ENCODE data around the gene ITPKB. TPM values are rescaled to one million over a fixed set of nuclear protein-coding genes. Genes with fewer than 3 reads are reported as not detected.

Gene ITPKB
- total RNA-seq, 5 donors from 2014 or later (not counting 1 experiment from before 2014, with no cell fraction given), result 153 to 351 (median 179) TPM

GRCh38 chr1:226630592-226630991, 108.5 kb downstream of the ITPKB start:
- Histone ChIP-seq H3K36me3 (ENCODE audit: control insufficient read depth in 2 of 2, extremely low read depth in 1 of 2, insufficient read depth in 1 of 2, low read length in 1 of 2) (peaks cover 5 to 48% of the 10 kb centered on the region in 2 donors), H3K9me3 (no peaks in the 10 kb centered on the region), H3K27ac (ENCODE audit: low read length) (no peak overlapping the region), H3K4me1 (ENCODE audit: control insufficient read depth in 1 of 2, extremely low read depth in 1 of 2, insufficient read depth in 2 of 2, low read length in 2 of 2) (peaks cover 24 to 45% of the 10 kb centered on the region in 2 experiments), H3K4me3 (ENCODE audit: control insufficient read depth in 1 of 2, extremely low read depth in 1 of 2, low read length in 1 of 2) (no peak overlapping the region), H3K27me3 (replicated peaks in 1 of 2; ENCODE audit: control insufficient read depth in 2 of 2, extremely low read depth in 1 of 2, insufficient read depth in 2 of 2, low read length in 1 of 2) (peaks cover 0 to 4% of the 10 kb centered on the region in 2 experiments)
- H3K27ac Mint-ChIP-seq, result peak overlapping the region; percentile 55 to 68
- H3K4me3 Mint-ChIP-seq, result no peak overlapping the region
- no peaks in the 10 kb centered on the region for H3K9me3 Mint-ChIP-seq
- H3K27me3 Mint-ChIP-seq, result peaks cover 0 to 2% of the 10 kb centered on the region in 2 donors
- CTCF ChIA-PET, result interaction anchor here (0.7 to 1.4 kb wide), 3 partner anchors 57 to 196 kb away, joined by 3 to 6 read pairs (median 4); no protein-coding TSS in a partner anchor
- no peak for DNase-seq
- peaks cover 44% of the 10 kb centered on the region for H3K36me3 Mint-ChIP-seq
- POLR2A ChIA-PET, result interaction anchor here in 1 of 2 donors (0.7 kb wide), 1 partner anchor 37 kb away, joined by 7 read pairs; no protein-coding TSS in a partner anchor
- no peak for ATAC-seq (replicated peaks in 1 of 4)
- H3K4me1 Mint-ChIP-seq, result peaks cover 49 to 72% (median 63%) of the 10 kb centered on the region in 3 donors
- WGBS (ENCODE audit: insufficient coverage), result no CpG with 5 or more reads among the region's 3 CpGs

DNA sequence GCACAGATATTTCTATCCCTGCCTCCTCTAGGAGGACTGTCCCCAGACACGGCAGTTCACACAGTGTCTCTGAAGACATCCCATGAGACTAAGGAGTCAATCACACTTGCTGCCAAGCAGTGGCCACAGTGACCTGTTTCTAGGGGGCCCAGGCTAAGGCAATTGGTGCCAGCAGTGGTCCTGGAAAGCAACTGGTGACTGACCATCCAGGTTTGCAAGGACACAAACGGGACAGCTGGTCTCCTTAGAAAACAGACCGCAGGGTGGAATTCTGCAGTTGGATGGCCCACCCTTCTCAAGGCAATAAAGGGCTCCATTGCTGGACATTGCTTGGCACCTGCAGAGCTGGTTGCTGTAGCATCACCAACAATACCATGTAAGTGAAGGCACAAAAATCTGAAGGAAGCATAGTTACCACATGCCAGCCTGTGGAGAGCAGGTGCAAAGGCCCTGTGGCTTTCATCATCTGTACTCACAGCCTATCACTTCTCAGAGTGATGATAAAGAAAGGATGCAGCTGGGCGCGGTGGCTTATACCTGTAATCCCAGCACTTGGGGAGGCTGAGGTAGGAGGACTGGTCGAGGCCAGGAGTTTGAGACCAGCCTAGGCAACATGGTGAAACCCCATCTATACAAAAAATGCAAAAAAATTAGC, 109.1 kb downstream of the ITPKB start:
- Histone ChIP-seq H3K27me3 (replicated peaks in 1 of 2; ENCODE audit: control insufficient read depth in 2 of 2, extremely low read depth in 1 of 2, insufficient read depth in 2 of 2, low read length in 1 of 2) (peaks cover 0 to 9% of the 10 kb centered on the region in 2 experiments), H3K4me1 (ENCODE audit: control insufficient read depth in 1 of 2, extremely low read depth in 1 of 2, insufficient read depth in 2 of 2, low read length in 2 of 2) (peaks cover 20 to 39% of the 10 kb centered on the region in 2 experiments), H3K4me3 (ENCODE audit: control insufficient read depth in 1 of 2, extremely low read depth in 1 of 2, low read length in 1 of 2) (no peak overlapping the region), H3K9me3 (no peaks in the 10 kb centered on the region), H3K27ac (ENCODE audit: low read length) (no peak overlapping the region), H3K36me3 (ENCODE audit: control insufficient read depth in 2 of 2, extremely low read depth in 1 of 2, insufficient read depth in 1 of 2, low read length in 1 of 2) (peaks cover 5 to 44% of the 10 kb centered on the region in 2 donors)
- H3K4me3 Mint-ChIP-seq, result no peak overlapping the region
- no peaks in the 10 kb centered on the region for H3K9me3 Mint-ChIP-seq
- H3K4me1 Mint-ChIP-seq, result peaks cover 44 to 71% (median 57%) of the 10 kb centered on the region in 3 donors
- no peak for ATAC-seq (replicated peaks in 1 of 4)
- CTCF ChIA-PET, result interaction anchor here in 1 of 2 donors (1.2 kb wide), 1 partner anchor 197 kb away, joined by 6 read pairs; no protein-coding TSS in a partner anchor
- WGBS (ENCODE audit: insufficient coverage), result 98% methylated on average over 3 of the region's 6 CpGs
- peaks cover 39% of the 10 kb centered on the region for H3K36me3 Mint-ChIP-seq
- H3K27me3 Mint-ChIP-seq, result peaks cover 0 to 2% of the 10 kb centered on the region in 2 donors
- H3K27ac Mint-ChIP-seq, result peak overlapping the region in 1 of 2 donors; percentile 68
- POLR2A ChIA-PET, result interaction anchor here in 1 of 2 donors (0.7 kb wide), 1 partner anchor 38 kb away, joined by 7 read pairs; no protein-coding TSS in a partner anchor
- no peak for DNase-seq

DNA sequence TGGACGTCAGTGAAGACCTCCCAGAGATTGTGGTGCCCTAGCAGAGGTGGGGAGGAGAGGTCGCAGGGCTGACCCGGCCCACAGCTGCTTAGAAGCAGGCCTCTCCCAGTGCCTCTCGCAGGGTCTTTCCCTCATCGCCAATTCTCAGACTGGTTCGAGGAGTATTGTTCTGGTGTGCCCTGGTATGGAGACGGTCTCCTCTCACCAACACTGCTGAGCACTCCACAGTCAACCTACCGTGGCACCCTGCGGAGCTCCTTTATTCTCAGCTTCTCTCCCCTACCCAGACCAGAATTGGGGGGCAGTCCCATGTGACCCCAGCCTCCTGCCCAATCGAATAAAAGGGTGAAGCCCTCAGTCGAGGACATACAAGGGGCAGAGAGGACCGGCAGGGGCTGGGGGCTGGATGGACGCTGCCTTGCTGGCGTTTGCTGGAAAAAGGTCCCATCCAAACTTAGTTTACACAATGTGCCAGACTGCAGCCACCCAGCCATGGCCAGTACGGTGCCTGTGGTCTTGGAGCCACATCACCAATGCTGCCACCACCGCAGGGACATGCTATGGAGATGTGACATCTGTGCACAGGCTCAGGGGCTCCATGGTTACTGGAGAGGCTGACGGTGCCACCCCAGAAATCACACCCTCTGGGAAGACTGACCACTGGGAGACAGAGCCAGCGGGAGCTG, 109.7 kb downstream of the ITPKB start:
- no peak overlapping the region for H3K4me3 Mint-ChIP-seq
- peaks cover 0 to 2% of the 10 kb centered on the region in 2 donors for H3K27me3 Mint-ChIP-seq
- Histone ChIP-seq H3K36me3 (ENCODE audit: control insufficient read depth in 2 of 2, extremely low read depth in 1 of 2, insufficient read depth in 1 of 2, low read length in 1 of 2) (peaks cover 5 to 40% of the 10 kb centered on the region in 2 donors), H3K27me3 (replicated peaks in 1 of 2; ENCODE audit: control insufficient read depth in 2 of 2, extremely low read depth in 1 of 2, insufficient read depth in 2 of 2, low read length in 1 of 2) (peaks cover 0 to 9% of the 10 kb centered on the region in 2 experiments), H3K4me1 (ENCODE audit: control insufficient read depth in 1 of 2, extremely low read depth in 1 of 2, insufficient read depth in 2 of 2, low read length in 2 of 2) (peaks cover 18 to 33% of the 10 kb centered on the region in 2 experiments), H3K27ac (ENCODE audit: low read length) (no peak overlapping the region), H3K9me3 (no peaks in the 10 kb centered on the region), H3K4me3 (ENCODE audit: control insufficient read depth in 1 of 2, extremely low read depth in 1 of 2, low read length in 1 of 2) (no peak overlapping the region)
- peak overlapping the region in 1 of 2 donors; percentile 67 for H3K27ac Mint-ChIP-seq
- peaks cover 38 to 64% (median 51%) of the 10 kb centered on the region in 3 donors for H3K4me1 Mint-ChIP-seq
- H3K9me3 Mint-ChIP-seq, result no peaks in the 10 kb centered on the region
- ATAC-seq (replicated peaks in 1 of 4), result no peak
- 95% methylated on average over 11 of the region's 18 CpGs for WGBS (ENCODE audit: insufficient coverage)
- DNase-seq, result no peak
- CTCF ChIA-PET, result interaction anchor here in 1 of 2 donors (1.1 to 1.6 kb wide), 3 partner anchors 58 to 199 kb away, joined by 3 to 4 read pairs (median 4); no protein-coding TSS in a partner anchor
- POLR2A ChIA-PET, result no interaction called here
- H3K36me3 Mint-ChIP-seq, result peaks cover 36% of the 10 kb centered on the region

- no peak overlapping the region for H3K4me3 ChIP-seq (ENCODE audit: control insufficient read depth in 1 of 2, extremely low read depth in 1 of 2, low read length in 1 of 2)
- peaks cover 16 to 26% of the 10 kb centered on the region in 2 experiments for H3K4me1 ChIP-seq (ENCODE audit: control insufficient read depth in 1 of 2, extremely low read depth in 1 of 2, insufficient read depth in 2 of 2, low read length in 2 of 2)
- Mint-ChIP-seq H3K9me3 (no peaks in the 10 kb centered on the region), H3K36me3 (peaks cover 33% of the 10 kb centered on the region), H3K27me3 (peaks cover 0 to 2% of the 10 kb centered on the region in 2 donors), H3K27ac (peak overlapping the region; percentile 8 to 64), H3K4me1 (peaks cover 34 to 57% (median 45%) of the 10 kb centered on the region in 3 donors), H3K4me3 (no peak overlapping the region)
- H3K9me3 ChIP-seq, result no peaks in the 10 kb centered on the region
- peaks cover 5 to 34% of the 10 kb centered on the region in 2 donors for H3K36me3 ChIP-seq (ENCODE audit: control insufficient read depth in 2 of 2, extremely low read depth in 1 of 2, insufficient read depth in 1 of 2, low read length in 1 of 2)
- ChIA-PET CTCF (interaction anchor here in 1 of 2 donors (1.1 to 1.6 kb wide), 3 partner anchors 59 to 199 kb away, joined by 3 to 4 read pairs (median 4); no protein-coding TSS in a partner anchor), POLR2A (interaction anchor here in 1 of 2 donors (0.6 kb wide), 2 partner anchors 12 to 54 kb away, joined by 3 read pairs; no protein-coding TSS in a partner anchor)
- ATAC-seq (replicated peaks in 1 of 4) (no peak), DNase-seq (no peak)
- peaks cover 0 to 9% of the 10 kb centered on the region in 2 experiments for H3K27me3 ChIP-seq (replicated peaks in 1 of 2; ENCODE audit: control insufficient read depth in 2 of 2, extremely low read depth in 1 of 2, insufficient read depth in 2 of 2, low read length in 1 of 2)
- WGBS (ENCODE audit: insufficient coverage), result 98% methylated on average over 6 of the region's 10 CpGs
- H3K27ac ChIP-seq (ENCODE audit: low read length), result no peak overlapping the region
Observed at GRCh38 chr1:226628612-226629155, 110.4 kb downstream of the ITPKB start.

DNA sequence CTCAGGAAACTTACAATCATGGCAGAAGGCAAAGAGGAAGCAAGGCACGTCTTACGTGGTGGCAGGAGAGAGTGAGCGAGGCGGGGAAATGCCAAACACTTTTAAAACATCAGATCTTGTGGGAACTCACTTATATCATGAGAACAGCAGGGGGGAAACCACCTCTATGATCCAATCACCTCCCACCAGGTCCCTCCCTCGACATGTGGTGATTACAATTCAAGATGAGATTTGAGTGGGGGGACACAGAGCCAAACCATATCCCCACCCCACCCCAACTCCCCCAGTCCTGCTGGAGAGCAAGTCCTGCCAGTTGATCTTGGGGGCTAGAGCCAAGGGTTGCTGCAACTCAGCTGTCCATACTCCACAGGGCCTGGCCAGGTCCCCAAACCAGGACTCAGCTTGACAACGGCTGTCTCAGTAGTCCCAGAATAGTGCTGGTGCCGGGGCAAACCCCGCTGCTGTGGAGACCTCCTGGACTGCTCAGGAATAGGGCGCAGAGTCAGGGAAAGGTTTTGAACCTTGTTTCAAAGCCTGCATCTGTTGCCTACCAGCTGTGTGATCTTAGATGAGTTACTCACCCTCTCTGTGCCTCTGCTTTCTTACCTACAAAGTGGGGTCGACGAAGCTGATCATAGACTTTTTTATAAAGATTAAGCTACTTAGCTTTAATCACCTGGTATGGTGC, 111.0 kb downstream of the ITPKB start:
- DNase-seq (no peak), ATAC-seq (replicated peaks in 1 of 4) (no peak)
- Histone ChIP-seq H3K4me3 (ENCODE audit: control insufficient read depth in 1 of 2, extremely low read depth in 1 of 2, low read length in 1 of 2) (no peak overlapping the region), H3K4me1 (ENCODE audit: control insufficient read depth in 1 of 2, extremely low read depth in 1 of 2, insufficient read depth in 2 of 2, low read length in 2 of 2) (peaks cover 10 to 20% of the 10 kb centered on the region in 2 experiments), H3K36me3 (ENCODE audit: control insufficient read depth in 2 of 2, extremely low read depth in 1 of 2, insufficient read depth in 1 of 2, low read length in 1 of 2) (peaks cover 5 to 28% of the 10 kb centered on the region in 2 donors), H3K9me3 (no peaks in the 10 kb centered on the region), H3K27ac (ENCODE audit: low read length) (no peak overlapping the region), H3K27me3 (replicated peaks in 1 of 2; ENCODE audit: control insufficient read depth in 2 of 2, extremely low read depth in 1 of 2, insufficient read depth in 2 of 2, low read length in 1 of 2) (peaks cover 0 to 9% of the 10 kb centered on the region in 2 experiments)
- 89% methylated on average over 2 of the region's 11 CpGs for WGBS (ENCODE audit: insufficient coverage)
- peaks cover 27 to 51% (median 39%) of the 10 kb centered on the region in 3 donors for H3K4me1 Mint-ChIP-seq
- POLR2A ChIA-PET, result interaction anchor here in 1 of 2 donors (0.6 kb wide), 2 partner anchors 12 to 55 kb away, joined by 3 read pairs; no protein-coding TSS in a partner anchor
- H3K27me3 Mint-ChIP-seq, result peaks cover 0 to 2% of the 10 kb centered on the region in 2 donors
- CTCF ChIA-PET, result interaction anchor here in 1 of 2 donors (1.1 to 1.6 kb wide), 3 partner anchors 59 to 200 kb away, joined by 3 to 4 read pairs (median 4); no protein-coding TSS in a partner anchor
- H3K36me3 Mint-ChIP-seq, result peaks cover 30% of the 10 kb centered on the region
- H3K4me3 Mint-ChIP-seq, result no peak overlapping the region
- peak overlapping the region; percentile 40 to 64 for H3K27ac Mint-ChIP-seq
- no peaks in the 10 kb centered on the region for H3K9me3 Mint-ChIP-seq

Data from T-cell (primary cell).